NCI-H2081 (cell line): Measurements from ENCODE around the gene CPA4.
A peak's percentile ranks its signal among the peaks of the same experiment; 100 is the strongest.
"Not testable (repeated sequence)": the region's sequence is repeated elsewhere in the genome, so short reads cannot be mapped to it uniquely, and the experiment has no call there.

Experiments
- DNase-seq, 2 experiments: peaks; one replicate each; lab custom pipeline; 2025; lab: John Stamatoyannopoulos, UW

Gene CPA4

GRCh38 chr7:130292682-130293257, at the start of gene CPA4:
TSS of gene CPA4 (plus strand) at chr7:130293161. CDS start at chr7:130293181, 20 bp downstream.
- DNase-seq = no peak

- DNase-seq = not testable (repeated sequence)
Observed at GRCh38 chr7:130243486-130243885, 49.5 kb upstream of the CPA4 start.

GRCh38 chr7:130246491-130246890, 46.5 kb upstream of the CPA4 start:
- not testable (repeated sequence) for DNase-seq

GRCh38 chr7:130248842-130249241, 44.1 kb upstream of the CPA4 start:
- not testable (repeated sequence) for DNase-seq

- not testable (repeated sequence) for DNase-seq
Observed at GRCh38 chr7:130249626-130250025, 43.3 kb upstream of the CPA4 start.

- no peak for DNase-seq
Observed at GRCh38 chr7:130254555-130254954, 38.4 kb upstream of the CPA4 start.

GRCh38 chr7:130256704-130257103, 36.3 kb upstream of the CPA4 start:
- no peak for DNase-seq

- no peak for DNase-seq
Observed at GRCh38 chr7:130258494-130259078, 34.4 kb upstream of the CPA4 start.

- no peak for DNase-seq
Observed at GRCh38 chr7:130262448-130262847, 30.5 kb upstream of the CPA4 start.

GRCh38 chr7:130263130-130263529, 29.8 kb upstream of the CPA4 start:
- DNase-seq = no peak

GRCh38 chr7:130266258-130266960, 26.6 kb upstream of the CPA4 start, which contains the start of gene CPA2:
TSS of gene CPA2 (plus strand) at chr7:130266863. CDS start at chr7:130266882, 19 bp downstream.
- DNase-seq = no peak

- no peak for DNase-seq
Observed at GRCh38 chr7:130266961-130267321, 26.0 kb upstream of the CPA4 start.

- DNase-seq = peak in 1 of 2 experiments; percentile 87
Observed at GRCh38 chr7:130268463-130269317, 24.3 kb upstream of the CPA4 start.

GRCh38 chr7:130269318-130269694, 23.7 kb upstream of the CPA4 start:
- no peak for DNase-seq

GRCh38 chr7:130270947-130271800, 21.8 kb upstream of the CPA4 start:
- peak; percentile 27 to 65 for DNase-seq

- DNase-seq = peak; percentile 75 to 96
Observed at GRCh38 chr7:130272381-130273080, 20.4 kb upstream of the CPA4 start.

GRCh38 chr7:130273081-130273932, 19.7 kb upstream of the CPA4 start:
- peak; percentile 97 to 98 for DNase-seq

- DNase-seq = peak; percentile 59 to 75
Observed at GRCh38 chr7:130273933-130274255, 19.1 kb upstream of the CPA4 start.

GRCh38 chr7:130274296-130274695, 18.7 kb upstream of the CPA4 start:
- no peak for DNase-seq
